Measurements from ENCODE around the gene CTIF.

Gene CTIF

DNA sequence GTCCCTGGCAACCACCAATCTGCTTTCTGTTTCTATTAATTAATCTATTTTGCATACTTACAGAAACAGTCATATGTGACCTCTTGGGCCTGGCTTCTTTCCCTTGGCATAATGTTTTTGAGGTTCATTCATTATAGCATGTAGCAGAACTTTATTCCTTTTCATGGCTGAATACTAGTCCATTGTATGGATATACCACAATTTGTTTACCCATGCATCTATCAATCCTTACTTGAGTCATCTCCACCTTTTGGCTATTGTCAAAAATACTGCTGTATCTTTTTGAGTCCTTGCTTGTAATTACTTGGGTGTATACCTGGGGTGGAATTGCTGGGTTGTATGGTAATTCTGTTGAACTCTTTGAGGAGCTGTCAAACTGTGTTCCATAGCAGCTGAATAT lies 126.8 kb downstream of the CTIF start:
- Histone ChIP-seq H3K9ac (ENCODE audit: low read length) (no peak overlapping the region), H2AFZ (ENCODE audit: low read depth, low read length) (no peak overlapping the region), H4K20me1 (ENCODE audit: insufficient read depth, low read length) (peaks cover 21% of the 10 kb centered on the region), H3K4me3 (ENCODE audit: low read length) (no peak overlapping the region), H3K36me3 (replicated peaks; ENCODE audit: low read depth, low read length) (peaks cover 13% of the 10 kb centered on the region), H3K4me1 (ENCODE audit: low read length) (peaks cover 25% of the 10 kb centered on the region), H3K4me2 (ENCODE audit: low read length) (no peak overlapping the region), H3K27me3 (ENCODE audit: low read depth, low read length) (no peaks in the 10 kb centered on the region), H3K79me2 (ENCODE audit: low read length) (no peaks in the 10 kb centered on the region), H3K9me3 (ENCODE audit: insufficient read depth, low read length) (0 out of 2 replicates have a peak, but pooled peaks cover 5% of the 10 kb centered on the region), H3K27ac (ENCODE audit: low read length) (no peak overlapping the region)
- TF ChIP-seq, protein P1, sequence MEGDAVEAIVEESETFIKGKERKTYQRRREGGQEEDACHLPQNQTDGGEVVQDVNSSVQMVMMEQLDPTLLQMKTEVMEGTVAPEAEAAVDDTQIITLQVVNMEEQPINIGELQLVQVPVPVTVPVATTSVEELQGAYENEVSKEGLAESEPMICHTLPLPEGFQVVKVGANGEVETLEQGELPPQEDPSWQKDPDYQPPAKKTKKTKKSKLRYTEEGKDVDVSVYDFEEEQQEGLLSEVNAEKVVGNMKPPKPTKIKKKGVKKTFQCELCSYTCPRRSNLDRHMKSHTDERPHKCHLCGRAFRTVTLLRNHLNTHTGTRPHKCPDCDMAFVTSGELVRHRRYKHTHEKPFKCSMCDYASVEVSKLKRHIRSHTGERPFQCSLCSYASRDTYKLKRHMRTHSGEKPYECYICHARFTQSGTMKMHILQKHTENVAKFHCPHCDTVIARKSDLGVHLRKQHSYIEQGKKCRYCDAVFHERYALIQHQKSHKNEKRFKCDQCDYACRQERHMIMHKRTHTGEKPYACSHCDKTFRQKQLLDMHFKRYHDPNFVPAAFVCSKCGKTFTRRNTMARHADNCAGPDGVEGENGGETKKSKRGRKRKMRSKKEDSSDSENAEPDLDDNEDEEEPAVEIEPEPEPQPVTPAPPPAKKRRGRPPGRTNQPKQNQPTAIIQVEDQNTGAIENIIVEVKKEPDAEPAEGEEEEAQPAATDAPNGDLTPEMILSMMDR (IDR thresholded peaks at IDR 0.05; ENCODE audit: low read depth, low read length), result no peak
- TF ChIP-seq EZH2phosphoT487 (IDR thresholded peaks at IDR 0.05; ENCODE audit: low read depth), result no peak

DNA sequence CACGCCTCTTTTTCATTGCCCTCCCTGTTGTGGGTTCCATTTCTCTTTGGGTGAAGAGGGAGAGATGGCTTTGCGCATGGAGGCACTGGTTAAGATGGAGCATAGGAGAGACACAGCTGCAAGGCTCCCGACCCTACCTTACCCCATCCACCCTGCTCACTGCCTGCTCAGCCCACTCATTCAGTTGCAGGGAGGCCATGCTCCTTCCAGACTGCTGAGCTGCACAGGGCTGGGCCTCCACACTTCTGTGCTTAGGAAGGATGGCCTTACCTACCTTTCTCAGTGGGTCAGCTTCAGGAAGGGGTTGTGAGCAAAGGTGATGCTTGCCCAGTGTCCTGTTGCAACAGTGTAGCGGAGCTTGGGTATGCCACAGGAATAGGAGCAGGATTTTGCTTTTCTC lies 127.8 kb downstream of the CTIF start:
- Histone ChIP-seq H3K36me3 (replicated peaks; ENCODE audit: low read depth, low read length) (peaks cover 23% of the 10 kb centered on the region), H3K27me3 (ENCODE audit: low read depth, low read length) (no peaks in the 10 kb centered on the region), H2AFZ (ENCODE audit: low read depth, low read length) (no peak overlapping the region)

DNA sequence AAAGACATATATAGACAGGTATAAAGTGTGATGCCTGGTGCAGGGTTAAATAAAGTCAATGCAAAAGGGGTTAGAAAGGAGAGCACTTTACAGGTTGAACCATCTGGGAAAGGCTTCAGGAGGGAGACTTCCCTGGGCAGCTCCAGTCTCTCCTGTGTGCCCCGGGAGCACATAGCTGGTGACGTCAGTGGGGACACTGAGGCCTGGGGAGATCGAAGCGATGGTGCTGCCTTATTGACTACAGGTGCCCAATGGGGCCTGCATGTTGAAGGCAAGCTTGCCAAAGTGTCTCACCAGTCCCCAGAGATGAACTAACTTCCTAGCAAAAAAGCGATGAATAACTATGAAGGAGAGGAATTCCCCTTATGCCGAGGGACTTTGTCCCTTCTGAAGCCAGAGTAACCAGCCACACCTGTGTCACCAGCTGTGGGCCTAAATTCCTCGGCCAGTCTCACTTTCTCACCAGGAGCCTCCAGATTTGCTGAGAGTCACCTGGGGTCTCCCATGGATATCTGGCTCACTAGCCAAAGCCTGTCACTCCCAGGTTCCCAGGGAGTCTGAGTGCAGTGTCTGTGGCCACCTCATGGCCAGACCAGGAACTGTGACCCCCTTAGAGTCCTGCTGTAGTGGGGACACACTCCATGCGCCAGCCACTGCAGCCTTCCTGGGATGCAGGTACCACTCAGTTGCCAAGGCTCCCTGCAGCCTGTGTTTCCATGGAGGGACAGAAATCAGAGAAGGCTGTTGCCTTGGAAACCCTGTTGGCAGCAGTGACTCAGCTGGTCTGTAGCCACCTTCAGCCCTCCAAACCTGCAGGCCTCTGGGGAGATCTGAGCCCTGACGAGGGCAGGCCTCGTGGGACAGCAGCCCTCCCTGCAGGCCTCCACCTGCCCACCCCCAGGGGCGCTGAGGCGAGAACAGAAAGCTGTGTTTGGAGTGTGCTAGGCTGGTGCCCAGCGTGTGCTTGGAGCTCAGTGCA lies 128.7 kb downstream of the CTIF start:
- Histone ChIP-seq H2AFZ (ENCODE audit: low read depth, low read length) (no peak overlapping the region), H3K79me2 (ENCODE audit: low read length) (no peaks in the 10 kb centered on the region), H3K4me1 (ENCODE audit: low read length) (peaks cover 30% of the 10 kb centered on the region), H3K9ac (ENCODE audit: low read length) (no peak overlapping the region), H3K4me3 (ENCODE audit: low read length) (no peak overlapping the region), H3K9me3 (ENCODE audit: insufficient read depth, low read length) (peaks cover 5% of the 10 kb centered on the region; the same call in 1 of the 2 replicates), H3K27ac (ENCODE audit: low read length) (peak overlapping the region; percentile 7; the same call in 1 of the 2 replicates), H3K36me3 (replicated peaks; ENCODE audit: low read depth, low read length) (peaks cover 24% of the 10 kb centered on the region), H4K20me1 (ENCODE audit: insufficient read depth, low read length) (peaks cover 13% of the 10 kb centered on the region), H3K27me3 (ENCODE audit: low read depth, low read length) (no peaks in the 10 kb centered on the region), H3K4me2 (ENCODE audit: low read length) (peak overlapping the region; percentile 8)
- no peak for TF ChIP-seq EZH2phosphoT487 (IDR thresholded peaks at IDR 0.05; ENCODE audit: low read depth)
- TF ChIP-seq, protein P1 (IDR thresholded peaks at IDR 0.05; ENCODE audit: low read depth, low read length), result peak; percentile 47

More for the DNA sequence above, 127.8 kb downstream of the CTIF start:
- Histone ChIP-seq H3K4me2 (ENCODE audit: low read length) (no peak overlapping the region), H3K4me1 (ENCODE audit: low read length) (peaks cover 25% of the 10 kb centered on the region), H3K79me2 (ENCODE audit: low read length) (no peaks in the 10 kb centered on the region), H3K27ac (ENCODE audit: low read length) (no peak overlapping the region), H4K20me1 (ENCODE audit: insufficient read depth, low read length) (peaks cover 18% of the 10 kb centered on the region), H3K4me3 (ENCODE audit: low read length) (no peak overlapping the region), H3K9me3 (ENCODE audit: insufficient read depth, low read length) (peaks cover 5% of the 10 kb centered on the region; the same call in 1 of the 2 replicates), H3K9ac (ENCODE audit: low read length) (no peak overlapping the region)
- TF ChIP-seq EZH2phosphoT487 (IDR thresholded peaks at IDR 0.05; ENCODE audit: low read depth), result no peak
- TF ChIP-seq, protein P1 (IDR thresholded peaks at IDR 0.05; ENCODE audit: low read depth, low read length), result no peak
